Measurements from ENCODE around the gene KRTAP26-1. TPM values are rescaled to one million over a fixed set of nuclear protein-coding genes. Genes with fewer than 3 reads are reported as not detected.

The KRTAP26-1 gene
- total and polyA plus RNA-seq, 2 of the 4 experiments (the other 2 are of a cell fraction): not detected

GRCh38 chr21:30315701-30316100 lies 4.4 kb downstream of the KRTAP26-1 start:
- Histone ChIP-seq H3K14ac (replicated peaks; ENCODE audit: low read depth, low read length) (no peak overlapping the region), H4K8ac (ENCODE audit: low read depth in 2 of 2, low read length in 2 of 2) (no peak overlapping the region), H4K5ac (ENCODE audit: low read depth, low read length) (no peak overlapping the region), H3K18ac (ENCODE audit: low read depth, low read length) (no peak overlapping the region), H2AK9ac (replicated peaks; ENCODE audit: low read depth, low read length, poor library complexity) (no peak overlapping the region), H2AFZ (replicated peaks; ENCODE audit: low read length, poor library complexity) (no peak overlapping the region), H2BK20ac (ENCODE audit: low read depth, low read length) (no peak overlapping the region), H3K4me3 (ENCODE audit: insufficient read depth, low read depth, low read length) (no peak overlapping the region), H3K79me1 (ENCODE audit: low read depth in 1 of 2, low read length in 2 of 2) (no peaks in the 10 kb centered on the region), H2AK5ac (ENCODE audit: low read depth, low read length) (no peak overlapping the region), H3K9me3 (ENCODE audit: control insufficient read depth, insufficient read depth, low read length) (peaks cover 8% of the 10 kb centered on the region), H2BK5ac (ENCODE audit: low read depth, low read length, poor library complexity, severe bottlenecking) (no peak overlapping the region), H3K9ac (ENCODE audit: low read depth, low read length) (no peak overlapping the region), H3K27ac (ENCODE audit: insufficient read depth, low read length) (no peak overlapping the region), H3K27me3 (ENCODE audit: control insufficient read depth, insufficient read depth, low read length) (no peaks in the 10 kb centered on the region), H3K4me2 (ENCODE audit: low read depth, low read length) (no peak overlapping the region), H2BK120ac (ENCODE audit: low read depth, low read length) (no peak overlapping the region), H4K20me1 (ENCODE audit: insufficient read depth, low read length) (no peaks in the 10 kb centered on the region), H2BK15ac (ENCODE audit: low read depth, low read length) (no peak overlapping the region), H3K9me1 (ENCODE audit: insufficient read depth, low read length) (no peaks in the 10 kb centered on the region), H4K91ac (ENCODE audit: insufficient read depth, low read depth, low read length) (no peak overlapping the region), H3K4ac (ENCODE audit: low read depth, low read length) (no peak overlapping the region), H3K56ac (ENCODE audit: extremely low read depth, insufficient read depth, low read length) (no peak overlapping the region), H3K36me3 (ENCODE audit: control insufficient read depth, insufficient read depth, low read length) (no peaks in the 10 kb centered on the region), H3K23ac (ENCODE audit: low read depth, low read length) (no peak overlapping the region), H3K4me1 (ENCODE audit: control insufficient read depth, insufficient read depth, low read length) (no peaks in the 10 kb centered on the region)
- CTCF ChIA-PET: no interaction called here
- DNase-seq (no peak), ATAC-seq (ENCODE audit: low read depth) (no peak)
- no CpG with 5 or more reads among the region's 2 CpGs for WGBS, 2 experiments (ENCODE audit: extremely low coverage in 2 of 2, insufficient read length in 1 of 2)
- in situ Hi-C loops (cut with MboI; ENCODE audit: low sequenced_read_pairs) (no loop called here), intact Hi-C loops (cut with micrococcal nuclease) (no loop called here), dilution Hi-C loops (cut with HindIII; ENCODE audit: low sequenced_read_pairs, unreplicated experiment) (no loop called here)
- no peak for TF ChIP-seq MAZ (IDR thresholded peaks at IDR 0.05; ENCODE audit: borderline replicate concordance, low read depth, low read length)
- TF ChIP-seq RFX5 (IDR thresholded peaks at IDR 0.05; ENCODE audit: low read depth, low read length): no peak
- no TSS peak for BruUV-seq (replicated peaks)
- POLR2A ChIA-PET (ENCODE audit: unreplicated experiment): no interaction called here

All from IMR-90 (cell line).